HEK293T (cell line): ENCODE results near the gene SATB1.

Experiments
- BHLHE40 ChIP-seq: fragments of 450-650 bp; IDR thresholded peaks from 2 replicates; pipeline ENCODE4 v1.6.1; 2016; ENCODE audit warnings: mild to moderate bottlenecking, moderate library complexity, borderline replicate concordance
- CTBP1 ChIP-seq: fragments of 450-650 bp; IDR thresholded peaks from 2 replicates; pipeline ENCODE4 v1.6.1; 2016; ENCODE audit warnings: borderline replicate concordance
- FOXA1 ChIP-seq: fragments of 450-650 bp; IDR thresholded peaks from 2 replicates; pipeline ENCODE4 v1.6.1; 2016; ENCODE audit warnings: mild to moderate bottlenecking
- TARDBP ChIP-seq: fragments of 450-650 bp; IDR thresholded peaks from 2 replicates; pipeline ENCODE4 v1.6.1; 2016

GRCh38 chr3:18428991-18429745 lies 4.0 kb upstream of the SATB1 start:
- TF ChIP-seq FOXA1 = no peak
- no peak for TF ChIP-seq BHLHE40
- no peak for TF ChIP-seq TARDBP
- no peak for TF ChIP-seq CTBP1
